MCF 10A (cell line): ENCODE measurements around the gene DBI. TPM values are rescaled to one million over a fixed set of nuclear protein-coding genes. Genes with fewer than 3 reads are reported as not detected.

Source experiments
- BruUV-seq: library from RNA; stranded (reverse); fragments of 400-500 nt; replicated peaks from 2 replicates; lab custom pipeline; 2021; lab: Mats Ljungman, UMichigan
- CTCF ChIA-PET: fragments of 300-600 bp; sonication (Branson Sonifier 250); formaldehyde crosslinking; extraction: SDS; loops from one replicate; lab custom pipeline; 2021; ENCODE audit warnings: antibody characterized with exemption, inconsistent platforms; lab: Yijun Ruan, JAX
- POLR2A ChIA-PET: fragments of 300-600, 350-650 bp; sonication (Branson Sonifier 250); formaldehyde crosslinking; extraction: SDS; loops from one replicate; lab custom pipeline; 2020; ENCODE audit warnings: antibody characterized with exemption, inconsistent platforms; lab: Yijun Ruan, JAX
- DNase-seq: peaks from one replicate; pipeline ENCODE4 v3.0.0-alpha.2; 2018; ENCODE audit not compliant: unreplicated experiment
- H3K27ac Mint-ChIP-seq: one replicate; pipeline ENCODE4 v1.8.0; 2022; ENCODE audit warnings: mild to moderate bottlenecking, low read depth, mixed read lengths; ENCODE audit not compliant: unreplicated experiment
- H3K27me3 Mint-ChIP-seq: one replicate; pipeline ENCODE4 v1.8.0; 2022; ENCODE audit warnings: mixed read lengths; ENCODE audit not compliant: insufficient read depth, unreplicated experiment
- H3K36me3 Mint-ChIP-seq: one replicate; pipeline ENCODE4 v1.8.0; 2022; ENCODE audit warnings: mild to moderate bottlenecking, moderate library complexity, mixed read lengths; ENCODE audit not compliant: insufficient read depth, unreplicated experiment
- H3K4me1 Mint-ChIP-seq: one replicate; pipeline ENCODE4 v1.8.0; 2022; ENCODE audit warnings: mixed read lengths; ENCODE audit not compliant: insufficient read depth, unreplicated experiment
- H3K4me3 Mint-ChIP-seq: one replicate; pipeline ENCODE4 v1.8.0; 2022; ENCODE audit warnings: mild to moderate bottlenecking, moderate library complexity, mixed read lengths; ENCODE audit not compliant: unreplicated experiment
- H3K9me3 Mint-ChIP-seq: one replicate; pipeline ENCODE4 v1.8.0; 2022; ENCODE audit warnings: mixed read lengths; ENCODE audit not compliant: unreplicated experiment
- intact Hi-C: fragments of 100-400 bp; cut with micrococcal nuclease; formaldehyde crosslinking; loops from 2 replicates; pipeline ENCODE4 v1.14.1; 2022
- total RNA-seq: library from RNA; stranded (reverse); gene quantifications from 2 replicates; pipeline ENCODE4 v1.2.3, GENCODE V29; 2022
- TF ChIP-seq, protein P1 (sequence below): fragments of 200-600 bp; IDR thresholded peaks from one replicate; pipeline ENCODE4 v1.8.0; 2022; ENCODE audit warnings: antibody characterized with exemption, mild to moderate bottlenecking; ENCODE audit not compliant: unreplicated experiment

Gene DBI
- total RNA-seq, 1 experiment from 2014 or later: 104 TPM

GRCh38 chr2:119421304-119421703, 54.5 kb downstream of the DBI start:
- DNase-seq: no peak
- intact Hi-C loops: no loop called here
- Mint-ChIP-seq H3K27ac (no peak overlapping the region), H3K9me3 (no peaks in the 10 kb centered on the region), H3K36me3 (no peaks in the 10 kb centered on the region), H3K4me3 (no peak overlapping the region), H3K4me1 (peaks cover 4% of the 10 kb centered on the region), H3K27me3 (no peaks in the 10 kb centered on the region)
- TF ChIP-seq, protein P1, sequence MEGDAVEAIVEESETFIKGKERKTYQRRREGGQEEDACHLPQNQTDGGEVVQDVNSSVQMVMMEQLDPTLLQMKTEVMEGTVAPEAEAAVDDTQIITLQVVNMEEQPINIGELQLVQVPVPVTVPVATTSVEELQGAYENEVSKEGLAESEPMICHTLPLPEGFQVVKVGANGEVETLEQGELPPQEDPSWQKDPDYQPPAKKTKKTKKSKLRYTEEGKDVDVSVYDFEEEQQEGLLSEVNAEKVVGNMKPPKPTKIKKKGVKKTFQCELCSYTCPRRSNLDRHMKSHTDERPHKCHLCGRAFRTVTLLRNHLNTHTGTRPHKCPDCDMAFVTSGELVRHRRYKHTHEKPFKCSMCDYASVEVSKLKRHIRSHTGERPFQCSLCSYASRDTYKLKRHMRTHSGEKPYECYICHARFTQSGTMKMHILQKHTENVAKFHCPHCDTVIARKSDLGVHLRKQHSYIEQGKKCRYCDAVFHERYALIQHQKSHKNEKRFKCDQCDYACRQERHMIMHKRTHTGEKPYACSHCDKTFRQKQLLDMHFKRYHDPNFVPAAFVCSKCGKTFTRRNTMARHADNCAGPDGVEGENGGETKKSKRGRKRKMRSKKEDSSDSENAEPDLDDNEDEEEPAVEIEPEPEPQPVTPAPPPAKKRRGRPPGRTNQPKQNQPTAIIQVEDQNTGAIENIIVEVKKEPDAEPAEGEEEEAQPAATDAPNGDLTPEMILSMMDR: no peak
- ChIA-PET POLR2A (interaction anchor here (0.5 kb wide), 1 partner anchor 49 kb away, joined by 3 read pairs; no protein-coding TSS in a partner anchor), CTCF (interaction anchor here (1.5 kb wide), 1 partner anchor 54 kb away, joined by 5 read pairs; no protein-coding TSS in a partner anchor)
- no TSS peak for BruUV-seq

- CTCF ChIA-PET: interaction anchor here (0.6 kb wide), 2 partner anchors 12 to 53 kb away, joined by 3 to 4 read pairs; no protein-coding TSS in a partner anchor
- no peaks in the 10 kb centered on the region for H3K27me3 Mint-ChIP-seq
Observed at GRCh38 chr2:119421741-119422140, 55.0 kb downstream of the DBI start.

More at GRCh38 chr2:119421741-119422140, 55.0 kb downstream of the DBI start:
- H3K9me3 Mint-ChIP-seq: no peaks in the 10 kb centered on the region
- H3K36me3 Mint-ChIP-seq: no peaks in the 10 kb centered on the region
- POLR2A ChIA-PET: interaction anchor here (0.5 kb wide), 1 partner anchor 48 kb away, joined by 3 read pairs; no protein-coding TSS in a partner anchor
- intact Hi-C loops: no loop called here
- TF ChIP-seq, protein P1: no peak
- no peak for DNase-seq
- peaks cover 9% of the 10 kb centered on the region for H3K4me1 Mint-ChIP-seq
- no peak overlapping the region for H3K27ac Mint-ChIP-seq
- BruUV-seq: no TSS peak
- H3K4me3 Mint-ChIP-seq: no peak overlapping the region

Other genes starting within 250 kb of the DBI start
- not detected in 2 replicates for gene C1QL2, start 208.2 kb upstream of the DBI start, total RNA-seq
- gene STEAP3, start 143.1 kb upstream of the DBI start, total RNA-seq: 23.8 and 25.0 TPM in 2 replicates
- 9.7 and 9.8 TPM in 2 replicates for gene C2orf76, start 143 bp upstream of the DBI start, total RNA-seq
- gene TMEM37, start 64.9 kb downstream of the DBI start, total RNA-seq: 0.17 TPM in 1 of 2 replicates, not detected in the other
- not detected in 2 replicates for gene SCTR, start 157.5 kb downstream of the DBI start, total RNA-seq
- not detected in 2 replicates for gene CFAP221, start 177.5 kb downstream of the DBI start, total RNA-seq